Stimulated activated CD4-positive, alpha-beta T cell treated with anti-CD3 and anti-CD28 coated beads, Interleukin-4, amount 100 ng/mL, for 48 hours (primary cell): ENCODE measurements around the gene NBPF3.
A peak's percentile ranks its signal among the peaks of the same experiment; 100 is the strongest.
"Not testable (repeated sequence)": the region's sequence is repeated elsewhere in the genome, so short reads cannot be mapped to it uniquely, and the experiment has no call there.

Experiments
- DNase-seq, 2 donors: peaks; one replicate each; pipeline ENCODE4 v3.0.0-alpha.2; 2020; ENCODE audit warnings: low read depth in 2 of 2

Gene NBPF3, protein sequence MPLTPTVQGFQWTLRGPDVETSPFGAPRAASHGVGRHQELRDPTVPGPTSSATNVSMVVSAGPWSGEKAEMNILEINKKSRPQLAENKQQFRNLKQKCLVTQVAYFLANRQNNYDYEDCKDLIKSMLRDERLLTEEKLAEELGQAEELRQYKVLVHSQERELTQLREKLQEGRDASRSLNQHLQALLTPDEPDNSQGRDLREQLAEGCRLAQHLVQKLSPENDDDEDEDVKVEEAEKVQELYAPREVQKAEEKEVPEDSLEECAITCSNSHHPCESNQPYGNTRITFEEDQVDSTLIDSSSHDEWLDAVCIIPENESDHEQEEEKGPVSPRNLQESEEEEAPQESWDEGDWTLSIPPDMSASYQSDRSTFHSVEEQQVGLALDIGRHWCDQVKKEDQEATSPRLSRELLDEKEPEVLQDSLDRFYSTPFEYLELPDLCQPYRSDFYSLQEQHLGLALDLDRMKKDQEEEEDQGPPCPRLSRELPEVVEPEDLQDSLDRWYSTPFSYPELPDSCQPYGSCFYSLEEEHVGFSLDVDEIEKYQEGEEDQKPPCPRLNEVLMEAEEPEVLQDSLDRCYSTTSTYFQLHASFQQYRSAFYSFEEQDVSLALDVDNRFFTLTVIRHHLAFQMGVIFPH

DNA sequence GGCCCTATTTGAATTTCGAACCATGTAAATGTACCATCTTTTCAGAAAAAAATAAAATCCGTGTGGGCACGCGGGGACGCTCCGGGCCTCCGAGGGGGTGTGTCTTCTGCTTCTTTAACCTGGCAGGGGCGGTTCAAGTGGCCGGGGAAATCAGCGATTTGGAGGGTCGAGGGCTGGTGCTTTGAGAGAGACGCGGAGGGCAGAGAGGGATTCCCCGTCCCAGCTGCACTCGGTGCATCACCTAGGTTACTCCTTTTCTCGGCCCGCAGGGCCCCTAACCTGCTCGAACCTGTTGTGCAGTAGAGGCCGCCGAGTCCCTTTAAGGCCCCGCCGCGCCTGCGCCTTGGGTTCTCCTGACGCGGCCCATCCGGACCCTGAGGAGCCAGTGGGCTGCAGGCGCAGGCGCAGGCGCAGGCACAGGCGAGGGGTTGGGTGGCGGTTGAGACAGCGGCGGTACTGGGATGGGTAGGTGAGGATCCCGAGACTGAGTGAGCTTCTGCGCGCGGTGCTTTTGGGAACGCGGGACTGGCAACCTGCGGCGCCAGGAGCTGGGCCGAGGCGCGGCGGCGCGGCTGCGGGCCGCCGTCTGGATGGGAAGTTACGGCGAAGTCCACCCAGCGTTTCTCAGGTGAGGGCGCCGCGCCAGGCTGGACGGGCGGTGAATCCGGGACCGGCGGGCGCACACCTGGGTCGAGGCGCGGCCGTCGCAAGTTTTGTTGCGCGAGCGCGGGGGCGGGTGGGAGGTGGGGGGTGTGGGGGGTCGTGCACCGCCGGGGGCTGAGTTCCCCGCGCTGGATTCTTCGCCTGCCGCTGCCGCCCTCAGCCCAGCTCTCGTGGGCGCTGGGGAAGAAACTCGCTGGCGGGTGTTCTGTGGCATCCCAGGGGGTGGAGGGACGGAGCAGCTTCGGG, at the start of gene NBPF3:
NBPF3 (plus strand) TSS at position 417 of the 909 bp plus-strand sequence. CDS start 4,950 bp downstream, outside the sequence.
- peak; percentile 81 to 85 for DNase-seq

DNA sequence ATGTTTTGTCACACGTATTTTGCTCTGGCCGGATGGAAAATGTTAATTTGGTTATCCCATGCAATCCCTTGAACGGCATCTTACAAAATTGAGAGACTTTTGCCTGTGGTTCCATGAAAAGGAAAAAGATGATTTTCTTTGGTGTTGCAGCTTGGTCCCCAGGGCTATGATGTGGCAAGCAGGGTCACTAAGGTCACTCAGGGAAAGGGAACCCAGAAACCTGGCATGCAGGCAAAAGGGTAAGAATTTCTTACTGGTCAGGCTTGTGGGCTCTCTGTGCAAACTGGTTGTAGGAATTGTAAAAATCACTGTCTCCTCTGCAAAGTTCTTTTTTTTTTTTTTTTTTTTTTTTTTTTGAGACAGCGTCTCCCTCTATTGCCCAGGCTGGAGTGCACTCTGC, 48.4 kb upstream of the NBPF3 start:
- DNase-seq: no peak

DNA sequence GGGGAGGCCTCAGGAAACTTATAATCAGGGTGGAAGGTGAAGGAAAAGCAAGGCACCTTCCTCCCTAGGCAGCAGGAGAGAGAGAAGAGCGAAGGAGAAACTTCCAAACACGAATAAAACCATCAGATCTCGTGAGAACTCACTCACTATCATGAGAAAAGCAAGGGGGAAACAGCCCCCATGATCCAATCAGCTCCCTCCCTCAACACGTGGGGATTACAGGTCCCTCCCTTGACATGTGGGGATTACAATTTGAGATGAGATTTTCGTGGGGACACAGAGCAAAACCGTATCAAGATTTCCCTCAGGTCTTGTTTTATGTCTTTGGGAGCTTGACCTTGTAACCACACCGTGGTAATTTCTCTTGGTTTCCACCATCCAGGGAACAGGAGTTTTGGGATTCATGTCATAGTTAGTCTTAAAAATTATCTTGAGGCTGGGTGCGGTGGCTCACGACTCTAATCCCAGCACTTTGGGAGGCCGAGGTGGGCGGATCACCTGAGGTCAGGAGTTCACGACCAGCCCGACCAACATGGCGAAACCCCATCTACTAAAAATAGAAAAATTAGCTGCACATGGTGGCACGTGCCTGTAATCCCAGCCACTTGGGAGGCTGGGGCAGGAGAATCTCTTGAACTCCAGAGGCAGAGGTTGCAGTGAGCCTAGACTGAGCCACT, 47.2 kb upstream of the NBPF3 start:
- no peak for DNase-seq

DNA sequence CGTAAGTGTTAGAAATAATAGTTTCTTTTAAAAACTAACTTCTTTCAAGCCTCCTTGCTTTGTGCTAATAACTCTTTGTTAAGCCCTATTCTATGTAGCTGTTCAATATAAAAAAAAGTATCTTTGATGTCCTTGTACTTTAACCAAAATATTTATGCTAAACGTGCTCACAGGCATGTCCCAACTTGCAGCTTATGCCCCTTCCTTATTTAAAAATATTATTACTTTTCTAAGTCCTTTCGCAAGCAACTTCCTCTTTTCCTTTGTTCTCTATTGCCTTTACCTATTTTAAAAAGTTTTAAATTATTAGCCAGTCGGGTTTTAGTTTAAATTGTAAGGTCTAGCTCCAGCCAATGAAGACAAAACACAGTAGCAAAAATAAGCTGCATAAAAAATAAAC, 43.4 kb upstream of the NBPF3 start:
- no peak for DNase-seq

DNA sequence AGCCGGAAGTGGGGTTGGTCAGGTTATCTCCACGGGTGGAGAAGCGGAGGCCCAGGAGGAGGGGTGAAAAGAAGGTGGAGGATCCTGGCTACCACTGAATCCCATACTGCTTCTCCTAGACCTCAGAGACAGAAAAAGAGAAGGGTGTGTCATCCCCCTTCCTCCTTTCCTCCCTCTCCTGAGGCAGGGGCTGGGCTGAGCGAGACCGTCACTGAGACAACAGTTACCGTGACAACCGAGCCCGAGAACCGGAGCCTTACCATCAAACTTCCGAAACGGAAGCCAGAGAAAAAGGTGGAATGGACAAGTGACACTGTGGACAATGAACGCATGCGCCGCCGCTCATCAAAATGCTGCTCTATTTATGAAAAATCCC, 42.1 kb upstream of the NBPF3 start:
- peak; percentile 4 for DNase-seq

DNA sequence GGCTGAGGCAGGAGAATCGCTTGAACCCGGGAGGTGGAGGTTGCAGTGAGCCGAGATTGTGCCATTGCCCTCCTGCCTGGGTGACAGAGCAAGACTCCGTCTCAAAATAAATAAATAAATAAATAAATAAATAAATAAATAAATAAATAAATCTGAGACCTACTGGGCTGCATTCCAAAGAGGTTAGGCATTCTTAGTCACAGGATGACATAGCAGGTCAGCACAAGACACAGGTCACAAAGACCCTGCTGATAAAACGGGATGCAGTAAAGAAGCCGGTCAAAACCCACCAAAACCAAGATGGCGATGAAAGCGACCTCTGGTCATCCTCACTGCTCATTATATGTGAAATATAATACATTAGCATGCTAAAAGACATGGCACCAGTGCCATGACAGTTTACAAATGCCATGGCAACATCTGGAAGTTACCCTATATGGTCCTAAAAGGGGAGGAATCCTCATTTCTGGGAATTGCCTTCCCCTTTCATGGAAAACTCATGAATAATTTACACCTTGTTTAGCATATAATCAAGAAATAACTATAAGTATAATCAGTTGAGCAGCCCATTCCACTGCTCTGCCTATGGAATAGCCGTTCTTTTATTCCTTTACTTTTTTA, 38.1 kb upstream of the NBPF3 start:
- DNase-seq: not testable (repeated sequence)

DNA sequence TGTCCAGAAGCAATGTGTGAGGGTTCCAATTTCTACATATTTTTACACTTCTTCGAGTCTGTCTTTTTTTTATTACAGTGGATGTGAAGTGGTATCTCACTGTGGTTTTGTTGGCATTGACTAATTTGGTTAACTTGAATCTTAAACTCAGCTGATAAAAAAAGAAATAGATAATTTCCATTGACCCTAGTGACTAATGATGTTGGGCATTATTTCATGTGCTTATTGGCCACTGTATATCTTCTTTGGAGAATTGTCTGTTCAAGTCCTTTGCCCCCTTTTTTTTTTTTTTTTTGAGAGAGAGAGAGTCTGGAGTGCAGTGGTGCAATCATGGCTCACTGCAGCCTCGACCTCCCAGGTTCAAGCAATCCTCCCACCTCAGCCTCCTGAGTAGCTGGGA, 33.3 kb upstream of the NBPF3 start:
- DNase-seq: no peak

- not testable (repeated sequence) for DNase-seq
Observed at GRCh38 chr1:21409897-21410296, 30.0 kb upstream of the NBPF3 start.

DNA sequence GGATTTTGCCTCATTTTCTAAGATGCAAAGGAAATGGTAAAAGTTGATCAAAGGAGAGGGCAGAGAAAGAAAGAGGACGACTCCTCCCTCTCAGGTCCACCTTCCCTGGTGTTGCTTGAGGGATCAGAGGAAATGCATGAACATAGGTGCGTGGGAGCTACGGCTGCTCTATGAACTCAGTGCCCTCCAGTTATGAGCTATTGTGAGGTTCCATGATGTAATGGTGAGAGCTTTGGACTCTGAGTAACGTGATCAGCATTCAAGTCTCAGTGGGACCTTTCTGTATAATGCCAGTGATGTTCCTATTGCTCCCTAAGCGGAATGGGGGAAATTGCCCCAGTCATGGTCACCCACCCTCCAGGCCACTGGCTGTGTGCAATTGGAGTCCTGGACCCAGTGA, 25.9 kb upstream of the NBPF3 start:
- no peak for DNase-seq

DNA sequence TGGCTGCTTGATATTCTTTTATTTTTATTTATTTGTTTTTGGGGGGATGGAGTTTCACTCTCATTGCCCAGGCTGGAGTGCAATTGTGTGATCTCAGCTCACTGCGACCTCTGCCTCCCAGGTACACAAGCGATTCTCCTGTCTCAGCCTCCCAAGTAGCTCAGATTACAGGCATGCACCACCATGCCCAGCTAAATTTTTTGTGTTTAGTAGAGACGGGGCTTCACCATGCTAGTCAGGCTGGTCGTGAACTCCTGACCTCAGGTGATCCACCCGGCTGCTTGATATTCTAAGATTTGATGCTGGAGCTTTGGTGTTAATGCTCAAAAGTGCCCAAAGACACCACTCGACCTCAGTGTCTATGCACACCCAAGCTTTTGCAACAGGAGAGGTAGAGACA, 19.6 kb upstream of the NBPF3 start:
- DNase-seq: not testable (repeated sequence)

DNA sequence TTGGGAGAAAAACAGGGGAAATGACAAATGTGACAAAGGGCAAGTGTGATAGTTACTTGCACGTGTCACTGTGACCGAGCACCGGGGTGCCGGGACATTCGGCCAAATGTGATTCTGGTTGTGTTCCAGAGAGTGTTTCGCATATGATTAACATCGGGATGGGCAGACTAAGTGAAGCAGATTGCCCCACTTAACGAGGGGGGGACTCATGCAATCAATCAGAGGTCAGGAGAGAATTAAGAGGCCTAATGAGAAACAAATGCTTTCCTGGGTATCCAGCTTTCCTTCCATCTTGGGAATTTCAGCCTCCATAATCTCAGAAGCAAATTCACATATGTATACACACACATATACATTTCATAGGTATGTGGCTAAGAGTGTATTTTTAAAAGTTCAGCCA, 18.6 kb upstream of the NBPF3 start:
- DNase-seq: not testable (repeated sequence)

GRCh38 chr1:21427798-21428480, 12.0 kb upstream of the NBPF3 start:
- not testable (repeated sequence) for DNase-seq

GRCh38 chr1:21428481-21429073, 11.4 kb upstream of the NBPF3 start:
- DNase-seq: not testable (repeated sequence)

- DNase-seq: not testable (repeated sequence)
Observed at GRCh38 chr1:21429210-21429609, 10.7 kb upstream of the NBPF3 start.

DNA sequence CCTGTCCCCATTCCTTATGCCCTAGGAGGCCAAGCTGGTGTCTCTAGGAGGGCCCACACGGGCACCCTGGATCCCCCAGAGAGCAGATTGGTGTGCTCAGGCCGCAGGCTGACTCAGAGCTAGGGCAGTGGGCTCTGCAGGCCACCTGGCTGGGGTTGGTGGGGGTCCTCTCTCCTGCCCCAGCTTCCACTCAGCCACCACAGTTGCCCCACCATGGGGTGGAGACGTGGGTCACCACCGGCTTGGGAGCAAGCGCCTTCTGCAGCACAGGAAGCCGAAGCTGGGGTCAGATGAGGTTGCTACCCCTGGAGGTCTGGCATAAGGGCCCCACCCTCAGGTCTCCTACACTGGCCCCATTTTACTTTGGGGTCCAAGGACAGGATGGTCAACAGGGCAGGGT, 9.1 kb upstream of the NBPF3 start:
- not testable (repeated sequence) for DNase-seq

DNA sequence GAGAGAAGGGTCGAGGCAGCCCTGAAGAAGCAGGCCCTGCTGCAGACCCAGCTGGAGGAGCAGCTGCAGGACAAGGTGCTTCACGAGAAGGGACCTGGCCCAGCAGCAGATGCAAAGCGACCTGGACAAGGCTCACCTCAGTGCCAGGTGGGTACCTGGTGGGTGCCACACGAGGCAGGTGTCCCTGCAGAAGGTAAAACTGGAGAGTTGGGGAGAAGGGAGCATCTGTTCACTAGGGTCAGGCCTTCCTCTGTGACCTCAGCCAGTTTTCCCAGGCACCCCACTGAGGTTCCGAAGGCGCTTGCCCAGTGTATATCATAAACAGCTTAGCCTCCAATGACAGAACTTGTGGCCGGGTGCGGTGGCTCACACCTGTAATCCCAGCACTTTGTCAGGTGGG, 5.5 kb upstream of the NBPF3 start:
- no peak for DNase-seq

- no peak for DNase-seq
Observed at GRCh38 chr1:21435646-21436487, 4.1 kb upstream of the NBPF3 start.

- no peak for DNase-seq
Observed at GRCh38 chr1:21436488-21437340, 3.2 kb upstream of the NBPF3 start.

- DNase-seq: no peak
Observed at GRCh38 chr1:21437341-21437640, 2.6 kb upstream of the NBPF3 start.
